Omental fat pad (tissue), 4 donors: Measurements from ENCODE around the gene LARGE1. TPM values are rescaled to one million over a fixed set of nuclear protein-coding genes. Genes with fewer than 3 reads are reported as not detected.
"Not testable (repeated sequence)": the region's sequence is repeated elsewhere in the genome, so short reads cannot be mapped to it uniquely, and the experiment has no call there.

Source experiments
- ATAC-seq: fragments of 150-250 bp; one replicate; pipeline ENCODE4 v1.9.1; 2016; ENCODE audit warnings: mild to moderate bottlenecking, moderate library complexity; ENCODE audit not compliant: low FRiP score
- DNase-seq: peaks from one replicate; pipeline ENCODE4 v3.0.0-alpha.2; 2019; ENCODE audit warnings: low spot score
- CTCF ChIP-seq, 3 donors: fragments of 450-650 bp; IDR thresholded peaks; one replicate each; pipeline ENCODE4 v1.5.1; 2016 to 2017; ENCODE audit warnings: antibody characterized with exemption in 3 of 3, mild to moderate bottlenecking in 3 of 3, moderate library complexity in 2 of 3
- total RNA-seq, 4 donors: library from RNA; depleted of rRNA; stranded (reverse); fragments of >200 nt; gene quantifications; one replicate each; pipeline ENCODE4 v1.1.0, GENCODE V29; 2016

LARGE1 gene
- total RNA-seq, 4 donors from 2014 or later: 16.5 to 31.2 (median 22.3) TPM

- ATAC-seq: no peak
- no peak for DNase-seq
- TF ChIP-seq CTCF (IDR thresholded peaks at IDR 0.05): no peak
These were observed 55.0 kb downstream of the LARGE1 start for GRCh38 chr22:33865248-33865647.

GRCh38 chr22:33864723-33865130 lies 55.5 kb downstream of the LARGE1 start:
- DNase-seq (no peak), ATAC-seq (no peak)
- no peak for TF ChIP-seq CTCF (IDR thresholded peaks at IDR 0.05)

- ATAC-seq (no peak), DNase-seq (no peak)
- TF ChIP-seq CTCF (IDR thresholded peaks at IDR 0.05): no peak
These were observed 58.9 kb downstream of the LARGE1 start for GRCh38 chr22:33861216-33861875.

GRCh38 chr22:33860386-33860785 lies 59.9 kb downstream of the LARGE1 start:
- ATAC-seq (no peak), DNase-seq (no peak)
- no peak for TF ChIP-seq CTCF (IDR thresholded peaks at IDR 0.05)

- ATAC-seq: no peak
- no peak for DNase-seq
- no peak for TF ChIP-seq CTCF (IDR thresholded peaks at IDR 0.05)
These were observed 61.0 kb downstream of the LARGE1 start for GRCh38 chr22:33859311-33859710.

GRCh38 chr22:33858653-33859052 lies 61.6 kb downstream of the LARGE1 start:
- not testable (repeated sequence) for DNase-seq, ATAC-seq

- ATAC-seq, DNase-seq: not testable (repeated sequence)
These were observed 62.5 kb downstream of the LARGE1 start for GRCh38 chr22:33857767-33858166.

GRCh38 chr22:33854724-33855123 lies 65.6 kb downstream of the LARGE1 start:
- TF ChIP-seq CTCF (IDR thresholded peaks at IDR 0.05): no peak
- DNase-seq (no peak), ATAC-seq (no peak)
